HCT116 (cell line): ENCODE results near the gene DCAF15. TPM values are rescaled to one million over a fixed set of nuclear protein-coding genes. Genes with fewer than 3 reads are reported as not detected.

Experiments used
- ATAC-seq: fragments of 200-7000 bp; cut with Tn5 transposase; 2 replicates; pipeline ENCODE4 v1.9.1; 2020; ENCODE audit warnings: mild to moderate bottlenecking, moderate library complexity
- BruUV-seq: library from RNA; stranded (reverse); fragments of 400-500 nt; replicated peaks from 2 replicates; lab custom pipeline; 2021; lab: Mats Ljungman, UMichigan
- CTCF ChIA-PET: fragments of 300-600 bp; sonication (Branson Sonifier 250); formaldehyde crosslinking; loops from one replicate; lab custom pipeline; 2021; ENCODE audit warnings: antibody characterized with exemption; lab: Charles Lee
- POLR2A ChIA-PET: fragments of 300-600, 350-600 bp; sonication (Branson Sonifier 250); formaldehyde crosslinking; loops from one replicate; lab custom pipeline; 2021; ENCODE audit warnings: antibody characterized with exemption; lab: Charles Lee
- RAD21 ChIA-PET, 2 experiments: fragments of 300-600 bp; sonication (Branson Sonifier 250); formaldehyde crosslinking; loops; one replicate each; lab custom pipeline; 2023; ENCODE audit warnings: low total read pairs in 2 of 2; ENCODE audit not compliant: uncharacterized antibody in 2 of 2, unreplicated experiment in 2 of 2, low non-redundant PET in 1 of 2; lab: Charles Lee
- DNase-seq: peaks from one replicate; pipeline ENCODE4 v3.0.0-alpha.2; 2010; ENCODE audit warnings: low read depth, low spot score
- H2AFZ ChIP-seq: fragments of 200-600 bp; shearing (Covaris generic), sonication (generic); 2 replicates; pipeline ENCODE4 v1.6.1; 2017; ENCODE audit warnings: low read depth, mixed run types, mixed read lengths, antibody characterized with exemption, low read length; ENCODE audit not compliant: poor library complexity, severe bottlenecking
- H3K27ac ChIP-seq: 2 replicates; pipeline ENCODE4 v1.5.1; 2012; ENCODE audit warnings: low read depth, low read length
- H3K27me3 ChIP-seq: fragments of 200-600 bp; sonication (generic); 2 replicates; pipeline ENCODE4 v1.6.1; 2016; ENCODE audit warnings: mixed run types, low read length, mixed read lengths; ENCODE audit not compliant: insufficient read depth
- H3K36me3 ChIP-seq, 2 experiments: fragments of 200-500 bp in 1 of 2; fragments of 200-600 bp in 1 of 2; sonication (Bioruptor generic) in 1 of 2; sonication (generic) in 1 of 2; 2 replicates each; pipeline versions ENCODE4 v1.5.1 to v1.6.1; 2014 to 2016; ENCODE audit warnings: low read length in 2 of 2, inconsistent platforms in 1 of 2, mixed read lengths in 1 of 2, mixed run types in 1 of 2; ENCODE audit not compliant: insufficient read depth in 2 of 2, control insufficient read depth in 1 of 2
- H3K4me1 ChIP-seq, 2 experiments: fragments of 200-600 bp in 1 of 2; sonication (generic) in 1 of 2; 2 replicates each; pipeline versions ENCODE4 v1.5.1 to v1.6.1; 2012 to 2017; ENCODE audit warnings: low read length in 2 of 2, inconsistent platforms in 1 of 2, mild to moderate bottlenecking in 1 of 2, mixed read lengths in 1 of 2, mixed run types in 1 of 2, moderate library complexity in 1 of 2; ENCODE audit not compliant: insufficient read depth in 2 of 2, control insufficient read depth in 1 of 2
- H3K4me2 ChIP-seq: fragments of 200-600 bp; sonication (generic); 2 replicates; pipeline ENCODE4 v1.6.1; 2017; ENCODE audit warnings: mixed run types, low read length, mixed read lengths
- H3K4me3 ChIP-seq, 2 experiments: fragments of 200-600 bp in 1 of 2; sonication (generic) in 1 of 2; replicated peaks in 1 of 2; 2 replicates each; pipeline ENCODE4 v1.5.1; 2011 to 2016; ENCODE audit warnings: low read length in 2 of 2, control low read depth in 1 of 2, low read depth in 1 of 2, mild to moderate bottlenecking in 1 of 2, mixed read lengths in 1 of 2, mixed run types in 1 of 2
- H3K79me2 ChIP-seq: fragments of 200-600 bp; sonication (generic); 2 replicates; pipeline ENCODE4 v1.6.1; 2017; ENCODE audit warnings: mild to moderate bottlenecking, mixed run types, low read length, moderate library complexity, mixed read lengths; ENCODE audit not compliant: insufficient read depth
- H3K9ac ChIP-seq: fragments of 200-600 bp; sonication (generic); 2 replicates; pipeline ENCODE4 v1.6.1; 2016; ENCODE audit warnings: low read length, mixed read lengths
- H3K9me2 ChIP-seq: fragments of 200-600 bp; sonication (generic), shearing (Covaris generic); 2 replicates; pipeline ENCODE4 v1.6.1; 2017; ENCODE audit warnings: mixed run types, mild to moderate bottlenecking, moderate library complexity; ENCODE audit not compliant: insufficient read depth
- H3K9me3 ChIP-seq, 2 experiments: fragments of 200-500 bp in 1 of 2; fragments of 200-600 bp in 1 of 2; sonication (Bioruptor generic) in 1 of 2; sonication (generic) in 1 of 2; 2 replicates each; pipeline ENCODE4 v1.6.1; 2014 to 2017; ENCODE audit warnings: low read length in 2 of 2, mixed read lengths in 2 of 2, inconsistent platforms in 1 of 2, low read depth in 1 of 2, mild to moderate bottlenecking in 1 of 2, mixed run types in 1 of 2, moderate library complexity in 1 of 2; ENCODE audit not compliant: control insufficient read depth in 1 of 2, insufficient read depth in 1 of 2
- H4K20me1 ChIP-seq: fragments of 200-600 bp; sonication (generic), shearing (Covaris generic); 2 replicates; pipeline ENCODE4 v1.6.1; 2017; ENCODE audit warnings: mixed run types, mild to moderate bottlenecking, moderate library complexity; ENCODE audit not compliant: insufficient read depth
- CBX3 ChIP-seq: IDR thresholded peaks from 2 replicates; pipeline ENCODE4 v1.6.1; 2012; ENCODE audit warnings: low read depth
- EGR1 ChIP-seq: IDR thresholded peaks from 2 replicates; pipeline ENCODE4 v1.6.1; 2012; ENCODE audit warnings: low read depth
- EZH2 ChIP-seq: fragments of 200-600 bp; sonication (generic); IDR thresholded peaks from 2 replicates; pipeline ENCODE4 v1.6.1; 2017; ENCODE audit warnings: antibody characterized with exemption, mixed run types
- EZH2phosphoT487 ChIP-seq: fragments of 200-600 bp; IDR thresholded peaks from 2 replicates; pipeline ENCODE4 v1.6.1; 2018; ENCODE audit warnings: antibody characterized with exemption, borderline replicate concordance
- JUND ChIP-seq: IDR thresholded peaks from 2 replicates; pipeline ENCODE4 v1.6.1; 2012
- POLR2AphosphoS5 ChIP-seq: IDR thresholded peaks from 2 replicates; pipeline ENCODE4 v1.6.1; 2011; ENCODE audit warnings: mild to moderate bottlenecking, low read depth, low read length, moderate library complexity
- SIN3A ChIP-seq: IDR thresholded peaks from 2 replicates; pipeline ENCODE4 v1.6.1; 2012; ENCODE audit warnings: low read depth
- TCF7L2 ChIP-seq: IDR thresholded peaks from 2 replicates; pipeline ENCODE4 v1.7.0; 2011; ENCODE audit warnings: borderline replicate concordance, inconsistent platforms; ENCODE audit not compliant: insufficient read depth, insufficient read length; ENCODE audit errors: extremely low read depth
- YY1 ChIP-seq: IDR thresholded peaks from 2 replicates; pipeline ENCODE4 v1.6.1; 2011; ENCODE audit warnings: low read length, low read depth, moderate library complexity, mild to moderate bottlenecking; ENCODE audit not compliant: insufficient replicate concordance; ENCODE audit errors: extremely low read depth
- ZBTB33 ChIP-seq: IDR thresholded peaks from 2 replicates; pipeline ENCODE4 v1.6.1; 2011; ENCODE audit warnings: mild to moderate bottlenecking, low read length, moderate library complexity; ENCODE audit not compliant: insufficient replicate concordance; ENCODE audit errors: extremely low read depth
- ZFX ChIP-seq: fragments of 450-650 bp; IDR thresholded peaks from 2 replicates; pipeline ENCODE4 v1.6.1; 2017
- intact Hi-C: fragments of 100-400 bp; cut with micrococcal nuclease; formaldehyde crosslinking; loops from 2 replicates; pipeline ENCODE4 v1.10.0; 2022
- total RNA-seq: library from RNA; stranded (reverse); gene quantifications from one replicate; pipeline ENCODE4 v1.2.1, GENCODE V29; 2021; ENCODE audit not compliant: unreplicated experiment

The DCAF15 gene
- total RNA-seq, 1 experiment from 2014 or later = 46.2 TPM

GRCh38 chr19:13975870-13976269 lies 23.6 kb downstream of the DCAF15 start (continued):
- TF ChIP-seq ZFX = no peak
- no peak for TF ChIP-seq EZH2phosphoT487
- TF ChIP-seq SIN3A = no peak
- TF ChIP-seq EGR1 = no peak
- no peak for TF ChIP-seq CBX3
- TF ChIP-seq JUND = no peak
- no peak for TF ChIP-seq POLR2AphosphoS5
- TF ChIP-seq YY1 = no peak

DNA sequence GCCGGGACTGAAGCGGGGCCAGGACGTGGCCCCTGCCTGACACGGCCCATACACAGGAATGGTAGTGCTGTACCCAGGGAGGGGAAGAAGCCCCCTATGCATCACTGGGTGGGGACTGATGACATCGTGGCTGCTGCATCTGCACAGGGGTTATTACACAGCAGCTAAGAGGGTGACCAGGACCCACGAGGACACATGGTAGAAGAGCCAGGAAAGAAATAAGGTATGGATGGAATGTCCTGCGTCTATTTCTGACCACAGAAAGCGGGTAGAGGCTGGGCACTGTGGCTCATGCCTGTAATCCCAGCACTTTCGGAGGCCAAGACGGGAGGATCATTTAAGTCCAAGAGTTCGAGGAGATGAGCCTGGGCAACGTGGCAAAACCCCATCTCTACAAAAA lies 24.1 kb downstream of the DCAF15 start:
- no TSS peak for BruUV-seq
- no peaks in the 10 kb centered on the region for H3K79me2 ChIP-seq
- no peaks in the 10 kb centered on the region for H3K9me2 ChIP-seq
- H3K27ac ChIP-seq = no peak overlapping the region
- no peaks in the 10 kb centered on the region for H4K20me1 ChIP-seq
- H3K4me1 ChIP-seq = peaks cover 0 to 10% of the 10 kb centered on the region in 2 experiments; a peak in 3 of 4 replicates
- no peak overlapping the region for H2AFZ ChIP-seq
- TF ChIP-seq POLR2AphosphoS5 = no peak
- TF ChIP-seq CBX3 = no peak
- no peak for TF ChIP-seq ZBTB33
- no peak for TF ChIP-seq EZH2
- no peak for TF ChIP-seq TCF7L2
- TF ChIP-seq, all 23 proteins: peak for 0
- H3K27me3 ChIP-seq = no peaks in the 10 kb centered on the region
- H3K4me3 ChIP-seq = no peak overlapping the region
- ChIA-PET CTCF (no interaction called here), RAD21 (no interaction called here), POLR2A (interaction anchor here (0.9 kb wide), 1 partner anchor 62 kb away, joined by 4 read pairs; no protein-coding TSS in a partner anchor)
- ATAC-seq (no peak), DNase-seq (no peak)
- no peaks in the 10 kb centered on the region for H3K9me3 ChIP-seq
- H3K4me2 ChIP-seq = no peak overlapping the region
- H3K9ac ChIP-seq = no peak overlapping the region
- H3K36me3 ChIP-seq = no peaks in the 10 kb centered on the region; a peak in 1 of 4 replicates
- intact Hi-C loops = no loop called here
